AG10803 (cell line): ENCODE data around the gene LAMC3.

Source experiments
- DNase-seq: peaks from one replicate; pipeline ENCODE4 v3.0.0; 2010; ENCODE audit warnings: low read depth
- H3K4me3 ChIP-seq: 2 replicates; pipeline ENCODE4 v1.5.1; 2011; ENCODE audit warnings: mild to moderate bottlenecking, low read length, control low read depth
- CTCF ChIP-seq: conservative IDR thresholded peaks from 2 replicates; pipeline ENCODE4 v1.5.1; 2011; ENCODE audit warnings: mild to moderate bottlenecking, low read length, control low read depth, inconsistent platforms

Gene LAMC3

GRCh38 chr9:131060900-131061630 lies 52.1 kb downstream of the LAMC3 start:
- TF ChIP-seq CTCF, result no peak
- no peak overlapping the region for H3K4me3 ChIP-seq
- DNase-seq, result no peak

- H3K4me3 ChIP-seq, result no peak overlapping the region
- DNase-seq, result no peak
- no peak for TF ChIP-seq CTCF
These were observed 54.0 kb downstream of the LAMC3 start for GRCh38 chr9:131062969-131063368.

- no peak for DNase-seq
- no peak for TF ChIP-seq CTCF
- H3K4me3 ChIP-seq, result no peak overlapping the region
These were observed 56.6 kb downstream of the LAMC3 start for GRCh38 chr9:131065599-131065998.

- no peak overlapping the region for H3K4me3 ChIP-seq
- TF ChIP-seq CTCF, result no peak
- DNase-seq, result no peak
These were observed 58.7 kb downstream of the LAMC3 start for GRCh38 chr9:131067625-131068024.

- no peak for DNase-seq
- no peak overlapping the region for H3K4me3 ChIP-seq
- TF ChIP-seq CTCF, result no peak
These were observed 59.3 kb downstream of the LAMC3 start for GRCh38 chr9:131068076-131068816.

- no peak for TF ChIP-seq CTCF
- no peak overlapping the region for H3K4me3 ChIP-seq
- no peak for DNase-seq
These were observed 60.7 kb downstream of the LAMC3 start for GRCh38 chr9:131069699-131070098.
